H1 (cell line): ENCODE results near the gene IL9R. TPM values are rescaled to one million over a fixed set of nuclear protein-coding genes. Genes with fewer than 3 reads are reported as not detected.

Experiments
- ASH2L ChIP-seq: fragments of 200-600, 300-600 bp; sonication (generic); IDR thresholded peaks from one replicate; pipeline ENCODE4 v1.7.1; 2017; ENCODE audit warnings: low read length
- BCL11A ChIP-seq, 2 experiments: IDR thresholded peaks; one replicate each; pipeline ENCODE4 v1.6.1; 2011; ENCODE audit warnings: low read depth in 2 of 2, low read length in 2 of 2, mild to moderate bottlenecking in 2 of 2
- CBX5 ChIP-seq: fragments of 300-800, 300-1000 bp; sonication (generic); IDR thresholded peaks from 2 replicates; pipeline ENCODE4 v1.7.1; 2016; ENCODE audit warnings: antibody characterized with exemption, low read length, low read depth
- CBX8 ChIP-seq: fragments of 300-800, 300-1000 bp; sonication (generic); IDR thresholded peaks from 2 replicates; pipeline ENCODE4 v1.7.1; 2016; ENCODE audit warnings: low read depth, low read length, borderline replicate concordance
- CHD2 ChIP-seq: IDR thresholded peaks from 2 replicates; pipeline ENCODE4 v1.6.1; 2012; ENCODE audit warnings: low read length, improper control_type of control experiment
- CTCF ChIP-seq, 3 experiments: IDR thresholded peaks; 1 replicate in 2 of 3; 2 replicates in 1 of 3; pipeline versions ENCODE4 v1.5.1 to v1.6.1; 2011; ENCODE audit warnings: low read length in 3 of 3, mild to moderate bottlenecking in 3 of 3, inconsistent platforms in 2 of 3, low read depth in 1 of 3, moderate library complexity in 1 of 3; ENCODE audit not compliant: insufficient read depth in 1 of 3; ENCODE audit errors: control extremely low read depth in 1 of 3
- GABPA ChIP-seq: IDR thresholded peaks from 2 replicates; pipeline ENCODE4 v1.6.1; 2011; ENCODE audit warnings: mild to moderate bottlenecking, low read length, moderate library complexity, borderline replicate concordance; ENCODE audit not compliant: insufficient read depth
- HDAC6 ChIP-seq: IDR thresholded peaks from one replicate; pipeline ENCODE4 v1.7.1; 2012; ENCODE audit warnings: low read depth, mild to moderate bottlenecking, inconsistent platforms, low read length, moderate library complexity
- JUND ChIP-seq: IDR thresholded peaks from 2 replicates; pipeline ENCODE4 v1.6.1; 2011; ENCODE audit warnings: mild to moderate bottlenecking, improper control_type of control experiment, low read length
- KDM1A ChIP-seq: fragments of 200-600, 300-600 bp; sonication (generic); IDR thresholded peaks from 2 replicates; pipeline ENCODE4 v1.7.1; 2016; ENCODE audit warnings: mild to moderate bottlenecking, low read length, borderline replicate concordance
- KDM4A ChIP-seq: IDR thresholded peaks from one replicate; pipeline ENCODE4 v1.7.1; 2012; ENCODE audit warnings: low read depth, mild to moderate bottlenecking, moderate library complexity, low read length, inconsistent platforms; ENCODE audit not compliant: severe bottlenecking
- NANOG ChIP-seq: IDR thresholded peaks from 2 replicates; pipeline ENCODE4 v1.6.1; 2011; ENCODE audit warnings: low read length, low read depth, mild to moderate bottlenecking, inconsistent platforms; ENCODE audit not compliant: insufficient read depth, poor library complexity, severe bottlenecking
- NRF1 ChIP-seq: IDR thresholded peaks from 2 replicates; pipeline ENCODE4 v1.6.1; 2011; ENCODE audit warnings: mild to moderate bottlenecking, low read depth, low read length, improper control_type of control experiment
- POLR2A ChIP-seq, 2 experiments: IDR thresholded peaks; 1 replicate in 1 of 2; 2 replicates in 1 of 2; pipeline ENCODE4 v1.6.1; 2011; ENCODE audit warnings: low read depth in 2 of 2, low read length in 2 of 2, mild to moderate bottlenecking in 2 of 2; ENCODE audit errors: control extremely low read depth in 1 of 2
- POLR2AphosphoS5 ChIP-seq: IDR thresholded peaks from 2 replicates; pipeline ENCODE4 v1.6.1; 2011; ENCODE audit warnings: low read depth, low read length
- POU5F1 ChIP-seq: IDR thresholded peaks from 2 replicates; pipeline ENCODE4 v1.6.1; 2011; ENCODE audit warnings: low read depth, mild to moderate bottlenecking, low read length, moderate library complexity
- RXRA ChIP-seq: IDR thresholded peaks from 2 replicates; pipeline ENCODE4 v1.6.1; 2011; ENCODE audit warnings: low read depth, mild to moderate bottlenecking, low read length, moderate library complexity; ENCODE audit not compliant: insufficient read depth
- SIX5 ChIP-seq: IDR thresholded peaks from 2 replicates; pipeline ENCODE4 v1.6.1; 2011; ENCODE audit warnings: mild to moderate bottlenecking, low read depth, low read length
- SP2 ChIP-seq: IDR thresholded peaks from 2 replicates; pipeline ENCODE4 v1.6.1; 2012; ENCODE audit warnings: mild to moderate bottlenecking, low read length, inconsistent platforms
- SRF ChIP-seq: IDR thresholded peaks from 2 replicates; pipeline ENCODE4 v1.6.1; 2011; ENCODE audit warnings: mild to moderate bottlenecking, low read depth, low read length, moderate library complexity
- TAF1 ChIP-seq: IDR thresholded peaks from 2 replicates; pipeline ENCODE4 v1.6.1; 2011; ENCODE audit warnings: mild to moderate bottlenecking, low read depth, low read length
- TEAD4 ChIP-seq: IDR thresholded peaks from 2 replicates; pipeline ENCODE4 v1.6.1; 2012; ENCODE audit warnings: low read depth, low read length, inconsistent platforms, mixed read lengths
- polyA plus RNA-seq, 7 experiments: library from polyadenylated mRNA; depleted of rRNA in 3 of 7; stranded (reverse) in 5 of 7; unstranded in 2 of 7; fragments of >200 nt in 5 of 7; fragments of 200-250 nt in 2 of 7; gene quantifications; 1 replicate in 5 of 7; 2 replicates in 1 of 7; 4 replicates in 1 of 7; pipeline versions ENCODE4 v1.2.1 to v1.2.3, GENCODE V29; 2011 to 2013; ENCODE audit warnings: missing spikeins in 2 of 7, mixed read lengths in 2 of 7
- total RNA-seq: library from RNA; stranded (reverse); fragmentation: NEBNext Ultra II Directional; extraction: Animal tissue kit (Norgen Biotek cat#: 25700); gene quantifications from 2 replicates; pipeline ENCODE4 v1.2.1, GENCODE V29; 2021
- TF ChIP-seq, protein P1 (sequence below): IDR thresholded peaks from 2 replicates; pipeline ENCODE4 v1.6.1; 2012; ENCODE audit warnings: low read length, inconsistent platforms

IL9R gene
- total and polyA plus RNA-seq, 2 of the 8 experiments (the other 6 are each of a cell fraction or from before 2014, with no cell fraction given) = 0.14 to 0.28 TPM

DNA sequence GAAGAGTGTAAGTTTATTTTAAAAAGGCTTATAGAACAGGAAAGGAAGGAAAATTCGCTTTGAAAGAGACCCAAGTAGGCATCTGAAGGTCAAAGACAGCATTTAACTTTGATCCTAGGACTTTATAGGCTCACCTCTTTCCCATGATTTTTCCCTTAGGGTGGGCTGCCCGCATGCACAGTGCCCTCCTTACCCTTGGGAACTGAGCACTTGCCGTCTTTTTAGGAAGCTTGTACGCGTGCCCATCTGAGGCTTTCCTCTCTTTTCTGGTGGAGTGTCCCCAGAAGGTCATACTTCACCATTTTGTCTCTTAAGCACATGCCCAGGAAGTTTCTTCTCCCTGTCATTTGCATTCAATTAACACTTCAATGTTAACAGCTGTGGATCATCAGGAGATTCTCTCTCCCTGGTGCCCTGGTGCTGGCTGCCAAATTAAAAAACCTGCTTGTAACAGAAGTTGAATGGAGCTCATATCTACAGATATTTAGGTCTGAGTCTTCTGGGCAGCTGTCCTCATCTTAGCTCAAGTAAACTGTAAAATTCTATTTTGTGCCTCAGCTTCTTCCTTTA lies 38.4 kb upstream of the IL9R start (continued):
- TF ChIP-seq CHD2 (no peak), CTCF (IDR thresholded peaks at IDR 0.05; ENCODE audit: control extremely low read depth in 1 of 3, insufficient read depth in 1 of 3, low read depth in 1 of 3, low read length in 3 of 3) (no peak), SP2 (no peak), POU5F1 (no peak), SRF (no peak), HDAC6 (no peak), GABPA (no peak), JUND (no peak), POLR2AphosphoS5 (no peak), BCL11A (IDR thresholded peaks at IDR 0.05; ENCODE audit: low read depth in 2 of 2, low read length in 2 of 2) (no peak), TEAD4 (no peak), KDM4A (no peak), SIX5 (no peak), KDM1A (no peak), TAF1 (0 out of 2 replicates have a peak, but pooled peaks have one; percentile 28), NANOG (no peak), POLR2A (IDR thresholded peaks at IDR 0.05; ENCODE audit: control extremely low read depth in 1 of 2, low read depth in 2 of 2, low read length in 2 of 2) (peak in 1 of 2 experiments; percentile 31; a peak in 1 of 3 replicates), CBX5 (no peak), CBX8 (no peak), NRF1 (no peak), ASH2L (no peak), RXRA (no peak)
- TF ChIP-seq, protein P1, sequence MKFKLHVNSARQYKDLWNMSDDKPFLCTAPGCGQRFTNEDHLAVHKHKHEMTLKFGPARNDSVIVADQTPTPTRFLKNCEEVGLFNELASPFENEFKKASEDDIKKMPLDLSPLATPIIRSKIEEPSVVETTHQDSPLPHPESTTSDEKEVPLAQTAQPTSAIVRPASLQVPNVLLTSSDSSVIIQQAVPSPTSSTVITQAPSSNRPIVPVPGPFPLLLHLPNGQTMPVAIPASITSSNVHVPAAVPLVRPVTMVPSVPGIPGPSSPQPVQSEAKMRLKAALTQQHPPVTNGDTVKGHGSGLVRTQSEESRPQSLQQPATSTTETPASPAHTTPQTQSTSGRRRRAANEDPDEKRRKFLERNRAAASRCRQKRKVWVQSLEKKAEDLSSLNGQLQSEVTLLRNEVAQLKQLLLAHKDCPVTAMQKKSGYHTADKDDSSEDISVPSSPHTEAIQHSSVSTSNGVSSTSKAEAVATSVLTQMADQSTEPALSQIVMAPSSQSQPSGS = no peak
